HEK293 (cell line): ENCODE data around the gene NFKBIZ.

Experiments used
- CTCF ChIP-seq: fragments of 450-650 bp; formaldehyde crosslinking; IDR thresholded peaks from 2 replicates; pipeline ENCODE4 v1.5.1; 2016; ENCODE audit warnings: missing biosample characterization, missing genetic modification characterization
- PRDM4 ChIP-seq: fragments of 450-650 bp; formaldehyde crosslinking; IDR thresholded peaks from 2 replicates; pipeline ENCODE4 v1.5.1; 2017; ENCODE audit warnings: missing biosample characterization, missing genetic modification characterization
- ZBTB11 ChIP-seq: fragments of 450-650 bp; formaldehyde crosslinking; conservative IDR thresholded peaks from 2 replicates; pipeline ENCODE4 v1.5.1; 2016; ENCODE audit warnings: low read depth, missing biosample characterization, missing genetic modification characterization
- ZNF274 ChIP-seq, 2 experiments: fragments of 200-500 bp in 1 of 2; fragments of 450-650 bp in 1 of 2; sonication (Bioruptor generic) in 1 of 2; formaldehyde crosslinking in 1 of 2; IDR thresholded peaks; 2 replicates each; pipeline versions ENCODE4 v1.5.1 to v1.6.1; 2014 to 2016; ENCODE audit warnings: borderline replicate concordance in 1 of 2, inconsistent platforms in 1 of 2, low read length in 1 of 2, missing biosample characterization in 1 of 2, missing genetic modification characterization in 1 of 2

GRCh38 chr3:101859882-101860448 lies 10.7 kb downstream of the NFKBIZ start:
- TF ChIP-seq ZNF274 (IDR thresholded peaks at IDR 0.05; ENCODE audit: low read length) (no peak), ZNF274 (tag by site-specific recombination; IDR thresholded peaks at IDR 0.05; ENCODE audit: borderline replicate concordance) (no peak), ZBTB11 (no peak), CTCF (no peak), PRDM4 (no peak)
